HG03565 (cell line): ENCODE data around the gene NHERF1.

Experiments
- ATAC-seq: cut with Tn5 transposase; IDR thresholded peaks from one replicate; pipeline ENCODE4 v1.9.1; 2021; ENCODE audit warnings: mild to moderate bottlenecking, moderate library complexity; ENCODE audit not compliant: unreplicated experiment

NHERF1 gene

DNA sequence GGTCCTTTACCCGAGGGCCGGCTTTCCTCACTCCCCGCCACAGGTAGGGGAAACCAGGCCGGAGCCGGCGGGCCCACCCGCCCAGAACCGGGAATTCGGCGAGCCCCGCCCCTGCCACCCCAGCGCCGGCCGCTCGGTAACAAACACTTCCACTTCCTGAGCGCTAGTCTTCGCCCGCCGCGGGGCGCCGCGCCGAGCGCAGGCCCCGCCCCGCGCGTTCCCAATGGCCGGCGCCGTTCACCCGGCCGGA lies 224 bp upstream of the NHERF1 start:
- ATAC-seq: peak; percentile 78

- ATAC-seq: no peak
Measured at GRCh38 chr17:74749279-74750038, 1.0 kb downstream of the NHERF1 start.

GRCh38 chr17:74750039-74750326 lies 1.6 kb downstream of the NHERF1 start:
- no peak for ATAC-seq

DNA sequence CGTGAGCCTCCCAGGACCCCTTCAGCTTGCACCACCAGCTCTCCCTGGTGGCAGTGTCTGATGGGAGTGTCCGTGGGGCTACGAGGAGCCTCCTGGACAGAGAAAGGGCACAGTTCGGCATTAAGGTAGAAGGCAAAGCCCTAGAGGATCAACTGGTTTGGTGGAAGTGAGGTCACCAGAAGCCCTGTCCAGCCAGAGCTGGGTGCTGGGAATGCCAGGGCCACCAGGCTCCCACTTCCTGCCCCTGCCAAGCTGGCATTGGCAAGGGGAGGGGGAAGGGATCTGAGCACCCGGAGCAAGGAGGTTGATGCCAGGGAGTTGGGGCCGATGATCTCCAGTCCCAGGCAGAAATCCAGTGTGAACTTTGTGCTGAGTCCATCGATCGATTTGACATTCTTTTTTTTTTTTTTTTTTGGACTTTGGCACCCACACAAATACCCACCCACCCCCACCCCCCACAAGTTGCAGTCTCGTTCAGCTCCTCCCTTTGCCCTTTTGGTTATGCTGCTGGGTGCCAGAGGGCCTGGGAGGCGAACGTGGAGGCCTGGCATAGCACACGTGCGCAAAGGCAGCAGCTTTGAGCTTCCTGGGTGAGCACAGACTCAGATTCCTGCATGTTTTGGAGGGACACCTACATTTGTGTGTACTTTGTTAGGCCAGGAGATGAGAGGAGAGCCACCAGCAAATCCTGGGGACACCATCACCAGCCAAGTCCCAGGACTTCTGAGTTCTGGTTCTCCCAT lies 2.1 kb downstream of the NHERF1 start:
- no peak for ATAC-seq

- no peak for ATAC-seq
Measured at GRCh38 chr17:74752415-74752814, 4.0 kb downstream of the NHERF1 start.

DNA sequence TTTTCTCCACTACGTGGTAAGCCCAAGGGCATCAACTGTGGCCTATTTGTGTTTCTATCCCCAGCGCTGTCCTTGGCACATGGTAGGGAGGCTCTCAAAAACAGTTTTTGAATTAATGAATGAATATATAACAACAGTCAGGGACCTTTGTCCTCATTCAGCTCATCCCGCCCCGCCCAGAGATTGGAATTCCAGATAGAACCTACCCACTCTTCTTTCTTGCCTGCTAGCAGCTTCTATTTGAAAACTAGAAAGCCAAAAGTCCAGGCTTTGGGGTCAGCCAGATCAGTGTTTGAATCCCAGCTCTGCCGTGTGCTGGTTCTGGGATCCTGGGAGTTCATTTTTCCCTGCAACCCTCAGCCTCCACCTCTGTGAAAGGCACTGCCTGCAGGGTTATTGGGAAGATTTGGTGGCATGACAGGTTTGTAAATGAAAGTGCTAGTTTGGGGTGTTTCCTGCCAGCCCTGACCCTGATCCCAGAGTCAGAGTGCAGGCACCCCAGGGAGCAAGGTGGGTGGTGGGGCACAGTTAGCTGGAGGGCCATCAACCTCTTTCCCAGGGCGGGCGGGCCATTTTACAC lies 4.5 kb downstream of the NHERF1 start:
- no peak for ATAC-seq

- no peak for ATAC-seq
Measured at GRCh38 chr17:74754832-74755231, 6.4 kb downstream of the NHERF1 start.

GRCh38 chr17:74755533-74755932 lies 7.1 kb downstream of the NHERF1 start:
- ATAC-seq: no peak

- ATAC-seq: no peak
Measured at GRCh38 chr17:74756891-74757290, 8.5 kb downstream of the NHERF1 start.

DNA sequence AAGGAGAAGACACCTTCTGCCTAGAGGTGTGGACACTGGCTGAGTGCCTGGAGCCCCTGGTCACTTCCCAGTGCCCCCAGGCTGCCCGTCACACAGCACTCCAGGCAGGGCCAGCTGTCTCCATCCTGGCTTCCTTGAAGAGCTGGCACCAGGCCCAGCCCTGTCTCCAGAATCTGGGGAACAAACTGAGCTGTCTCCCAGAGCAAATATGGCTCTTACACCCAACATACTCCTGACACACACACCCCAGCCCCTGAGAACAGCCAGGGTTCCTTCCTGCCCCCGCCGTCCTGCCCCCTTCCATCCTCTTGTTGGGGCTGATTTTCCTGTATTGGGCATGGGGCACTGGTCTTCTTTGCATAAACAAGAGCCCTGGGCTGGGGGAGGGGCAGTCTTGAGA lies 9.1 kb downstream of the NHERF1 start:
- ATAC-seq: no peak

DNA sequence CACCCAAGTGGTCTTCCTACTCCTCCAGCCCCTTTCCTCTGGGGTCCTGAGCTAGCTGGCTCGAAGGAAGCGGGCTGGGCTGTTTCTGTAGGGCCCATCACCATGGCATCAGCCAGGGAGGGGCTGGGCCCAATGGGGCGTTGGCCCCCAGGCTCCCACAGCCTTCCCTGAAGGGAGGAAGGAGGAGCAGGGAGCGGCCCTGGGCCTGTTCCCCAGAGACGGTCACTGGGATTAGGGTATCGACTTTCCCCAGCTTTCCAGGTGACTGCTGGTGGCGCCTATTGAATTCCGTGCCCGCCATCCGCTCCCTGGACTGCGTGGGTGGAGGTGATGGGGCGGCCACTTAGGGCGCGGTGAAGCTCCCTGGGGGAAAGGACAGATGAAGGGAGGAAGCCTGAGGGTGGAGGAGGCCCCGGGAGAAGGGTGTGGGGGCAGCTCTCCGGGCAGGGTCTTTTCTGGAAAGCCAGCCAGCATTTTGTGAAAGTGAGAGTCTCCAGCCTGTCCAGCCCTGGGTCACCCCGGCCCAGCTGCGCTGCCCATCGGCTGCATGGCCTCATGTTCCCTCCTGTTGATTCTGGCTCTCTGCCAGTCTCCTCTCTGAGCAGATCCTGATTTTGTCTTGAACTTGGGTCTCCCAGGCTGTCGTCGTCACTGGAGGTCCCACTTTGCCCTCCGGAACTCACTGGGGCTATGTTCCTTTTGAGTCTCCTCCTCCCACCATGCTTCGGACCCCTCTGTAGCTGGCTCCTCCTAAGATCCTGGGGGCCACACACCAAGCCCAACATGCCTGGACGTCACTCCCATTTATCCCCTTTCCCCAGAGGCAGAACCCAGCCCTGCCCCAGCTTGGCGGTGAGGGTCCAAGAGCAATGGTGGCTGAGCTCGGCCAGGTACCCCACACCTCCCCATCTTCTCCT lies 9.8 kb downstream of the NHERF1 start:
- no peak for ATAC-seq

- ATAC-seq: no peak
Measured at GRCh38 chr17:74758848-74759168, 10.4 kb downstream of the NHERF1 start.

DNA sequence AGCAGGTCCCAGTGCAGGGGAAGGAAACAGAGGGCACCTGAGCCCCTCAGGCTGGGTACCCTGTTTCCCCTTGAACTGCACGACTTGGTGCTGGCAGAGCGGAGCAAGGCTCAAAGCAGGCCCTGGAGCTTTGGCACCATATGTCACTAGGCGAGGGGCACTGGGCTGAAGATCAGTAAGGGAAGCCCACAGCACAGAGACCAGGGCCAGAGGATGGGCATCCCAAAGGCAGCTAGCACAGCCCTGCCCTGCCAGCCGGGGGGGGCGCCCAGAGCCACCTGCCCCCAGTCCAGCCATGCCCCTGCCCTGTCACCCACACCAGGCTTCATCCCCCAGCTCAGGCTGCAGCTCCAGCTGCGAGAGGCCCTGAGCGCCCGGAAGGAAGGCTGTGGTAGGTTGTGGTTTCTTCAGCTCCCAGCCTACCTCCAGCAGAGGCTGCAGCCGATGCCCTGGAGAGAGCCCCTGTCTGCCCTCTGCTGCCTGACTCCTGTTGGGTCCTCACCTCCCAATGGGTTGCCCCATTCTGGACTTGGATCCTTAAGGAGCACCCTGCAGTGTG lies 10.9 kb downstream of the NHERF1 start:
- no peak for ATAC-seq

DNA sequence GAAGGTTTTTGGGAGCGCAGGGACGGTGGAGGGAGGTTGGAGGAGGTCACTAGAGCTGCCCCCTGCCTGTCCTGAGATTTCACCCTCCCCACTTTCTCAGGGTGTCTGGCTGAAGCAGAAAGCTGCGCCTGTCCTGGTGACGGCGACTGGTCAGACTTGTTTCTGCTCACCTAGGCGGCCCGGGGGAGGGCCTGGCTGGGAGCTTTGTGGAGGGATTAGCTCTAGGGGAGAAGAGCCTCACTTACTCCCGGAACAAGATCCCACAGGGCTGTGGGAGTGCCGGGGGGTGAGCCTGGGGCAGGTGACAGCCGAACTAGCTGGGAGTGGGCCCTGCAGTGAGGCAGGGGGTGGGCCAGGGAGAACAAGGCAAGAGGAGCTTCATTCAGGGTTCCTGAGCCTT lies 11.5 kb downstream of the NHERF1 start:
- ATAC-seq: no peak

- ATAC-seq: no peak
Measured at GRCh38 chr17:74760404-74761105, 12.1 kb downstream of the NHERF1 start.

GRCh38 chr17:74761419-74761818 lies 13.0 kb downstream of the NHERF1 start:
- ATAC-seq: no peak

DNA sequence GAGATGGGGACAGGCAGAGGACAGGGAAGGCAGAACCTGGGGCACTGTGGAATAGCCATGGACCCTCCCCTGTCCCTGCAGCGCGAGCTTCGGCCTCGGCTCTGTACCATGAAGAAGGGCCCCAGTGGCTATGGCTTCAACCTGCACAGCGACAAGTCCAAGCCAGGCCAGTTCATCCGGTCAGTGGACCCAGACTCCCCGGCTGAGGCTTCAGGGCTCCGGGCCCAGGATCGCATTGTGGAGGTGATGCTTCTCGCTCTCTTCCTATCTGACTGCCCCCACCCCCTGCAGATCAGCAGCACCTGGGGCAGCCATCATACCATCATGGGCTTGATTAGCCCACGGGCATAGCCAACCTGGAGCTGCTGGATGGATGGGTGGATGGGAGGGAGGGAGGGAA lies 13.5 kb downstream of the NHERF1 start:
- ATAC-seq: no peak

DNA sequence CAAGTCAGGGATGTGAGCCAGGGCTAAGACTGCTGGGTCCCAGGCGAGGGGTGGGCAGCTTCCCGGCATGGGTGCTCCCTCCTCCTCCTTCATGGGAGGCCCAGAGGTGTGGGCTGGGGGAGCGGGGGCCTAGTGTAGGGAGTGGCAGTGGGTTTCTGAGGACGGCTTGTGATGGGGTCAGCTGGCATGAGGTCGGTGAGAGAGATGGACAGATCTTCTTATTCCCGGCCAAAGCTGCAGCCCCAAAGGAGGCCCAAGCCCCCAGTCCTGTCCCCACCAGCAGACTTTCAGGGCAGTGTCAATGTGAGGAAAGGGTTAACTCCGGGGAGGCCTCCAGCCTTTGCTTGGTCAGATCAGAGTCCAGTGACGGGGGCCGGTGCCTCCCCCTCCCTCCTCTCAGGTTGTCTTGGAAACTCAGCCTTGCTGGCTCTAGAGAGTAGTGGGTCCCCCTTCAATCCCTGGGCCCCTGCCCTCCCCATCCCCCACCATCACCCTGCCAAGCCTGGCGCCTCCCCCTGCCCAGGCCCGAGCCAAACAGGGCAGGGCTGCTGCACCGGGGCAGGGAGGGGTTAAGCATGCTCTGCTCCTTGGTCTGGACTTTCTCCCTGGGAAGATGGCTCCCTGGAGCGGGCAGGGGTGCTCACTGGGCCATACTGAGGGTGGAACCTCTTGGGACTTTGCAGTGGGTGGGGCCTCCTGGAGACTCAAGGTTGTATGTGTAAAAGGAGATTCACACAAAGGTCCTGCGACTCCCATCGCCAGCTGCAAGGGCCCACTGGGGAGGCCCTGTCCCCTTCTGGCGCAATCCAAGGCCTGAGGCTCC lies 15.3 kb downstream of the NHERF1 start:
- ATAC-seq: no peak

DNA sequence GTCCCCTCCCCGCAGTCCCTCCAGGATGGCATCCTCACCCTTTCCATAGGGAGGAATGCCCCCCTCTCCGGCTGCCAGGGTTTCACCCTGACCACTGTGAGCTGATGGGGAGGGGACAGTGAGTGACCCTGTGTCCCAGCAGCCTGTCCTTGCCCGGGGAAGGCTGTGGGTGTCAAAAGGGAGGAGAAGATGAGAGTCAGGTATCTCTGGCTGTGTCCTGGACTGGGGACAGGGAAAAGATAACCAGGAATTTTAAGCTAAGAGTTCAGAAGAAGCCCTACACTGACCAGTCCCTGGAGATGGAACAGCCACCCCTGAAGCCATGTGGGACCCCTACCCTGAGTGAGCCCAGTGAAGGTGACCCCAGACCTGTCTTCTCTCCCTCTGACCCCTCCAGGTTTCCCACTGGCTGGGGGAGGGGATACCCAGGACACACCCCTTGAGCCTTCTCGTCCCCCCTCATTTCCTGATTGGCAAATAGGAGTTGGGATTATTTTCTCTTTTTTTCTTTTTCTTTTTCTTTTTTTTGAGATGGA lies 16.4 kb downstream of the NHERF1 start:
- no peak for ATAC-seq

DNA sequence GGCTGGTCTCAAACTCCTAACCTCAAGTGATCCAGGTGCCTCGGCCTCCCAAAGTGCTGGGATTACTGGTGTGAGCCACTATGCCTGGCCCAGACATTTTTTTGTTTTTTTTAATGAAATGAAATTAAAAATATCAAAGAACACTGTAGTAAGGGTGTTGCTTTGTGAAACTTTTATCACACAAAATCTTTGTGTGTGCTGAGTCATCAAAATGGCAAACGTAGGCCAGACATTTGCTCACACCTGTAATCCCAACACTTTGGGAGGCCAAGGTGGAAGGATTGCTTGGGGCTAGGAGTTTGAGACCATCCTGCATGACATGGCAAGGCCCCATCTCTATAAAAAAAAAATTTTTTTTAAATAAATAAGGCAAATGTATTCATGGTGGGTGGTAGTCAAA lies 18.0 kb downstream of the NHERF1 start:
- no peak for ATAC-seq
